ENCODE results near the gene SYT15. TPM values are rescaled to one million over a fixed set of nuclear protein-coding genes. Genes with fewer than 3 reads are reported as not detected.

SYT15 gene
- total RNA-seq, 2 donors from 2014 or later, result 1.3 to 3.2 TPM

- no peak overlapping the region for H3K27ac Mint-ChIP-seq
- Histone ChIP-seq H3K36me3 (ENCODE audit: control insufficient read depth, insufficient read depth, low read length) (no peaks in the 10 kb centered on the region), H3K27me3 (ENCODE audit: control insufficient read depth, insufficient read depth, low read length, poor library complexity, severe bottlenecking) (peaks cover 54% of the 10 kb centered on the region), H3K27ac (ENCODE audit: low read depth, low read length) (no peak overlapping the region), H3K9ac (ENCODE audit: extremely low read depth, low read length, poor library complexity, severe bottlenecking) (no peak overlapping the region), H3K4me3 (ENCODE audit: low read length) (no peak overlapping the region), H3K9me3 (ENCODE audit: control insufficient read depth, low read length) (no peaks in the 10 kb centered on the region), H3K4me1 (ENCODE audit: control insufficient read depth, insufficient read depth, low read length) (peaks cover 11% of the 10 kb centered on the region)
- peak; percentile 35 for DNase-seq
- H3K4me3 Mint-ChIP-seq, result no peak overlapping the region
- peaks cover 8% of the 10 kb centered on the region for H3K4me1 Mint-ChIP-seq
- no peaks in the 10 kb centered on the region for H3K9me3 Mint-ChIP-seq
- H3K36me3 Mint-ChIP-seq (ENCODE audit: low read depth), result no peaks in the 10 kb centered on the region
- TF ChIP-seq CTCF (conservative IDR thresholded peaks at IDR 0.05), result no peak
- WGBS, 2 experiments (ENCODE audit: insufficient coverage in 1 of 2, insufficient read length in 1 of 2), result 84 to 93% methylated on average over 5 of the region's 5 CpGs
- H3K27me3 Mint-ChIP-seq (ENCODE audit: insufficient read depth), result no peaks in the 10 kb centered on the region
Observed at GRCh38 chr10:46559231-46559671, 19.7 kb upstream of the SYT15 start.

- no peak overlapping the region for H3K27ac Mint-ChIP-seq
- DNase-seq, result peak; percentile 41
- H3K4me3 Mint-ChIP-seq, result no peak overlapping the region
- H3K4me1 ChIP-seq (ENCODE audit: control insufficient read depth, insufficient read depth, low read length), result peaks cover 9% of the 10 kb centered on the region
- H3K27ac ChIP-seq (ENCODE audit: low read depth, low read length), result no peak overlapping the region
- no peaks in the 10 kb centered on the region for H3K27me3 Mint-ChIP-seq (ENCODE audit: insufficient read depth)
- TF ChIP-seq CTCF (conservative IDR thresholded peaks at IDR 0.05), result no peak
- H3K36me3 ChIP-seq (ENCODE audit: control insufficient read depth, insufficient read depth, low read length), result no peaks in the 10 kb centered on the region
- no peak overlapping the region for H3K4me3 ChIP-seq (ENCODE audit: low read length)
- H3K4me1 Mint-ChIP-seq, result peaks cover 8% of the 10 kb centered on the region
- no peaks in the 10 kb centered on the region for H3K9me3 Mint-ChIP-seq
- H3K9me3 ChIP-seq (ENCODE audit: control insufficient read depth, low read length), result no peaks in the 10 kb centered on the region
- no peak overlapping the region for H3K9ac ChIP-seq (ENCODE audit: extremely low read depth, low read length, poor library complexity, severe bottlenecking)
- H3K36me3 Mint-ChIP-seq (ENCODE audit: low read depth), result no peaks in the 10 kb centered on the region
- H3K27me3 ChIP-seq (ENCODE audit: control insufficient read depth, insufficient read depth, low read length, poor library complexity, severe bottlenecking), result peaks cover 48% of the 10 kb centered on the region
- 80 to 84% methylated on average over 5 of the region's 5 CpGs for WGBS, 2 experiments (ENCODE audit: insufficient coverage in 1 of 2, insufficient read length in 1 of 2)
Observed at GRCh38 chr10:46560381-46560780, 18.5 kb upstream of the SYT15 start.

DNA sequence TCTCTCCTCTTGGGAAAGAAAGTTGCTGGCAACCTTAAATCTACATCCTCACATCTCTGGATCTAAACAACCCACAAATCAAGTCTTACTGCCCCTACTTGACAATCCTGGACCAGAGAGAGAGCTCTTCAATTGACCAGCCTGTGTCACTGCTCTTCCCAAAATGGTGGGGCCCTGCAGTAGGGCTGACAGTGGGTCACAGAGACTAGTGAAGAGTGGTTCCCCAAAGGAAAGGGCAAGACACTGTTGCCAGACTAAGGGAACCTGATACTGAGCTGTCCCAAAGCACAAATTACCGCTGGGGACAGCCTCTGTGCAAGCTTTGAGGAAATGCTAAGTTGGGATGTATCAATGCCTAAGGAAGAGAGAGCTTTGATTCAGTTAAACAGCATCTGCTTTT lies 18.0 kb upstream of the SYT15 start:
- WGBS, 2 experiments (ENCODE audit: insufficient coverage in 1 of 2, insufficient read length in 1 of 2), result 60 to 67% methylated on average over 1 of the region's 1 CpG
- Mint-ChIP-seq H3K9me3 (no peaks in the 10 kb centered on the region), H3K4me1 (peaks cover 8% of the 10 kb centered on the region), H3K36me3 (ENCODE audit: low read depth) (no peaks in the 10 kb centered on the region), H3K4me3 (no peak overlapping the region), H3K27ac (no peak overlapping the region), H3K27me3 (ENCODE audit: insufficient read depth) (no peaks in the 10 kb centered on the region)
- TF ChIP-seq CTCF (conservative IDR thresholded peaks at IDR 0.05), result no peak
- Histone ChIP-seq H3K9me3 (ENCODE audit: control insufficient read depth, low read length) (no peaks in the 10 kb centered on the region), H3K27ac (ENCODE audit: low read depth, low read length) (no peak overlapping the region), H3K9ac (ENCODE audit: extremely low read depth, low read length, poor library complexity, severe bottlenecking) (no peak overlapping the region), H3K4me3 (ENCODE audit: low read length) (no peak overlapping the region), H3K36me3 (ENCODE audit: control insufficient read depth, insufficient read depth, low read length) (no peaks in the 10 kb centered on the region), H3K27me3 (ENCODE audit: control insufficient read depth, insufficient read depth, low read length, poor library complexity, severe bottlenecking) (peaks cover 42% of the 10 kb centered on the region), H3K4me1 (ENCODE audit: control insufficient read depth, insufficient read depth, low read length) (peaks cover 4% of the 10 kb centered on the region)
- DNase-seq, result peak; percentile 35

Data from endodermal cell (in vitro differentiated cells).